Smooth muscle cell (in vitro differentiated cells): ENCODE results near the gene FECH. TPM values are rescaled to one million over a fixed set of nuclear protein-coding genes. Genes with fewer than 3 reads are reported as not detected.

Source experiments
- DNase-seq: peaks from one replicate; lab custom pipeline; 2025; ENCODE audit not compliant: unreplicated experiment; lab: John Stamatoyannopoulos, UW
- H2AFZ ChIP-seq: fragments of 200-600 bp; sonication (generic); 2 replicates; pipeline ENCODE4 v1.6.0; 2016; ENCODE audit warnings: antibody characterized with exemption, low read depth, mild to moderate bottlenecking
- H3F3A ChIP-seq: fragments of 200-600 bp; sonication (generic); 2 replicates; pipeline ENCODE4 v1.6.0; 2017; ENCODE audit warnings: antibody characterized with exemption, low read depth
- H3K27ac ChIP-seq: fragments of 200-600 bp; sonication (generic); 2 replicates; pipeline ENCODE4 v1.5.1; 2016; ENCODE audit warnings: low read depth, mild to moderate bottlenecking
- H3K27me3 ChIP-seq: fragments of 200-600 bp; sonication (generic); 2 replicates; pipeline ENCODE4 v1.6.1; 2016; ENCODE audit warnings: low read depth, mild to moderate bottlenecking
- H3K36me3 ChIP-seq: fragments of 200-600 bp; sonication (generic); 2 replicates; pipeline ENCODE4 v1.5.1; 2016; ENCODE audit warnings: low read depth
- H3K4me1 ChIP-seq: fragments of 200-600 bp; sonication (generic); 2 replicates; pipeline ENCODE4 v1.5.1; 2016; ENCODE audit warnings: low read depth
- H3K4me2 ChIP-seq: fragments of 200-600 bp; sonication (generic); 2 replicates; pipeline ENCODE4 v1.6.0; 2016; ENCODE audit warnings: mild to moderate bottlenecking
- H3K4me3 ChIP-seq: fragments of 200-600 bp; sonication (generic); 2 replicates; pipeline ENCODE4 v1.5.1; 2016; ENCODE audit warnings: mild to moderate bottlenecking
- H3K79me2 ChIP-seq: fragments of 200-600 bp; sonication (generic); 2 replicates; pipeline ENCODE4 v1.6.0; 2016; ENCODE audit warnings: low read depth, mild to moderate bottlenecking
- H3K9ac ChIP-seq: fragments of 200-600 bp; sonication (generic); 2 replicates; pipeline ENCODE4 v1.6.0; 2016; ENCODE audit warnings: low read depth
- H3K9me3 ChIP-seq: fragments of 200-600 bp; sonication (generic); replicated peaks from 2 replicates; pipeline ENCODE4 v1.5.1; 2016; ENCODE audit warnings: low read depth
- H4K20me1 ChIP-seq: fragments of 200-600 bp; sonication (generic); 2 replicates; pipeline ENCODE4 v1.6.0; 2016; ENCODE audit warnings: low read depth
- CTCF ChIP-seq: fragments of 200-600 bp; sonication (generic); IDR thresholded peaks from 2 replicates; pipeline ENCODE4 v1.5.1; 2017; ENCODE audit warnings: borderline replicate concordance, mild to moderate bottlenecking, antibody characterized with exemption; ENCODE audit not compliant: insufficient read depth, poor library complexity, severe bottlenecking
- WGBS: methylation state at CpG from one replicate; pipeline ENCODE4 v1.1.7; 2016; ENCODE audit warnings: low lambda C conversion rate; 5-methylcytosine and 5-hydroxymethylcytosine counted together
- polyA plus RNA-seq: library from polyadenylated mRNA; unstranded; fragments of >200 nt; fragmentation: Nextera tagmentation; extraction: Ambion mirVana; gene quantifications from 2 replicates; pipeline ENCODE4 v1.2.1, GENCODE V29; 2016
- total RNA-seq: library from RNA; depleted of rRNA; stranded (reverse); fragments of >200 nt; gene quantifications from 2 replicates; pipeline ENCODE4 v1.2.3, GENCODE V29; 2014

Gene FECH
- total and polyA plus RNA-seq, 2 experiments from 2014 or later, result 18.1 to 52.5 TPM

- Histone ChIP-seq H3K4me1 (no peaks in the 10 kb centered on the region), H3K27ac (no peak overlapping the region)
- 95% methylated on average over 8 of the region's 8 CpGs for WGBS
Measured at GRCh38 chr18:57543560-57543959, 42.9 kb downstream of the FECH start.

GRCh38 chr18:57542812-57543427 is 43.6 kb downstream of the FECH start:
- H4K20me1 ChIP-seq, result no peaks in the 10 kb centered on the region
- WGBS, result 70% methylated on average over 17 of the region's 17 CpGs
- H3K9ac ChIP-seq, result no peak overlapping the region
- no peaks in the 10 kb centered on the region for H3K79me2 ChIP-seq
- no peak overlapping the region for H3K4me3 ChIP-seq
- no peak overlapping the region for H3K27ac ChIP-seq
- no peaks in the 10 kb centered on the region for H3K27me3 ChIP-seq
- DNase-seq, result no peak
- H3K9me3 ChIP-seq, result no peaks in the 10 kb centered on the region
- H2AFZ ChIP-seq, result no peak overlapping the region
- H3F3A ChIP-seq, result no peaks in the 10 kb centered on the region
- no peaks in the 10 kb centered on the region for H3K36me3 ChIP-seq
- TF ChIP-seq CTCF, result no peak
- H3K4me1 ChIP-seq, result no peaks in the 10 kb centered on the region
- no peak overlapping the region for H3K4me2 ChIP-seq

More at GRCh38 chr18:57543560-57543959, 42.9 kb downstream of the FECH start:
- H3K4me2 ChIP-seq, result no peak overlapping the region
- H3K79me2 ChIP-seq, result no peaks in the 10 kb centered on the region
- H4K20me1 ChIP-seq, result no peaks in the 10 kb centered on the region
- no peaks in the 10 kb centered on the region for H3K27me3 ChIP-seq
- H3F3A ChIP-seq, result no peaks in the 10 kb centered on the region
- DNase-seq, result no peak
- no peak overlapping the region for H3K4me3 ChIP-seq
- no peak for TF ChIP-seq CTCF
- no peaks in the 10 kb centered on the region for H3K9me3 ChIP-seq
- no peak overlapping the region for H2AFZ ChIP-seq
- no peak overlapping the region for H3K9ac ChIP-seq
- no peaks in the 10 kb centered on the region for H3K36me3 ChIP-seq

GRCh38 chr18:57542126-57542525 is 44.4 kb downstream of the FECH start:
- H3K9me3 ChIP-seq, result no peaks in the 10 kb centered on the region
- H3K4me3 ChIP-seq, result no peak overlapping the region
- H3K27ac ChIP-seq, result no peak overlapping the region
- H3K27me3 ChIP-seq, result no peaks in the 10 kb centered on the region
- no peaks in the 10 kb centered on the region for H3K79me2 ChIP-seq
- no peaks in the 10 kb centered on the region for H3K4me1 ChIP-seq
- H3K36me3 ChIP-seq, result no peaks in the 10 kb centered on the region
- TF ChIP-seq CTCF, result no peak
- no peak overlapping the region for H3K9ac ChIP-seq
- no peaks in the 10 kb centered on the region for H4K20me1 ChIP-seq
- no peak overlapping the region for H3K4me2 ChIP-seq
- 50% methylated on average over 4 of the region's 4 CpGs for WGBS
- no peaks in the 10 kb centered on the region for H3F3A ChIP-seq
- no peak overlapping the region for H2AFZ ChIP-seq
- DNase-seq, result no peak

GRCh38 chr18:57539702-57540101 is 46.8 kb downstream of the FECH start:
- Histone ChIP-seq H3K27me3 (no peaks in the 10 kb centered on the region), H3K9ac (no peak overlapping the region), H3K27ac (no peak overlapping the region), H3K79me2 (no peaks in the 10 kb centered on the region), H3K4me1 (no peaks in the 10 kb centered on the region), H3K36me3 (no peaks in the 10 kb centered on the region), H3F3A (no peaks in the 10 kb centered on the region), H3K4me3 (no peak overlapping the region), H3K4me2 (no peak overlapping the region), H2AFZ (no peak overlapping the region), H4K20me1 (no peaks in the 10 kb centered on the region), H3K9me3 (no peaks in the 10 kb centered on the region)
- DNase-seq, result no peak
- WGBS, result 93% methylated on average over 4 of the region's 4 CpGs
- no peak for TF ChIP-seq CTCF
